ENCODE measurements around the gene RIOK2.

Gene RIOK2

DNA sequence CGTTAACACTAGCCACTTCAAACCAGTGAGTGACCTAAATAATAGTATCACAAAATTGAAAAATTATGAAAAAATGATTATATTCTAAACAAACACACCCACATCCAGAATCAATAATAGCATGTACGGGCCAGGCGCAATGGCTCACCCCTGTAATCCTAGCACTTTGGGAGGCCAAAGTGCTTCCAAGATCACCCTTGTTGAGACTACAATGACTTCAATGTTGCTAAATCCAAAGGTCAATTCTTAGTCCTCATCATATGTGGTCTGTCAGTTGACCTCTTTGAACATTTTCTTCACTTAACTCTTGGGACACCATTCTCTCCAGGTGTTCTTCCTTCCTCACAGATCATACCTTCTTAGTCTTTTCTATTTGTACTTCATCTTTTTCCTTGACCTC lies 11.3 kb downstream of the RIOK2 start:
- Histone ChIP-seq H3K27ac (ENCODE audit: extremely low read depth, low read depth, low read length) (no peak overlapping the region), H3K4me3 (ENCODE audit: low read depth, low read length) (no peak overlapping the region), H3K36me3 (ENCODE audit: control insufficient read depth in 2 of 2, insufficient read depth in 1 of 2, low read length in 2 of 2) (peaks cover 84 to 90% of the 10 kb centered on the region in 2 experiments), H3K9me3 (ENCODE audit: control insufficient read depth, insufficient read depth, low read depth, low read length) (no peaks in the 10 kb centered on the region), H3K4me1 (ENCODE audit: control insufficient read depth, insufficient read depth, low read length) (no peaks in the 10 kb centered on the region)
- POLR2A ChIA-PET: no interaction called here
- CTCF ChIA-PET: interaction anchor here (2.0 kb wide), 1 partner anchor 11 kb away, joined by 7 read pairs; no protein-coding TSS in a partner anchor
- TF ChIP-seq, protein P1, sequence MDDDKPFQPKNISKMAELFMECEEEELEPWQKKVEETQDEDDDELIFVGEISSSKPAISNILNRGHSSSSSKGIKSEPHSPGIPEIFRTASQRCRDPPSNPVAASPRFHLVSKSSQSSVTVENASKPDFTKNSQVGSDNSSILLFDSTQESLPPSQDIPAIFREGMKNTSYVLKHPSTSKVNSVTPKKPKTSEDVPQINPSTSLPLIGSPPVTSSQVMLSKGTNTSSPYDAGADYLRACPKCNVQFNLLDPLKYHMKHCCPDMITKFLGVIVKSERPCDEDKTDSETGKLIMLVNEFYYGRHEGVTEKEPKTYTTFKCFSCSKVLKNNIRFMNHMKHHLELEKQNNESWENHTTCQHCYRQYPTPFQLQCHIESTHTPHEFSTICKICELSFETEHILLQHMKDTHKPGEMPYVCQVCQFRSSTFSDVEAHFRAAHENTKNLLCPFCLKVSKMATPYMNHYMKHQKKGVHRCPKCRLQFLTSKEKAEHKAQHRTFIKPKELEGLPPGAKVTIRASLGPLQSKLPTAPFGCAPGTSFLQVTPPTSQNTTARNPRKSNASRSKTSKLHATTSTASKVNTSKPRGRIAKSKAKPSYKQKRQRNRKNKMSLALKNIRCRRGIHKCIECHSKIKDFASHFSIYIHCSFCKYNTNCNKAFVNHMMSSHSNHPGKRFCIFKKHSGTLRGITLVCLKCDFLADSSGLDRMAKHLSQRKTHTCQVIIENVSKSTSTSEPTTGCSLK (tag by site-specific recombination; IDR thresholded peaks at IDR 0.05): no peak
- TF ChIP-seq ZNF112 (tag by site-specific recombination; IDR thresholded peaks at IDR 0.05) (no peak), ZNF292 (tag by site-specific recombination; IDR thresholded peaks at IDR 0.05; ENCODE audit: borderline replicate concordance, low read depth) (no peak), SP2 (tag by site-specific recombination; IDR thresholded peaks at IDR 0.05) (no peak), ZNF670 (tag by site-specific recombination; IDR thresholded peaks at IDR 0.05; ENCODE audit: low read depth) (no peak), ZNF146 (tag by site-specific recombination; IDR thresholded peaks at IDR 0.05) (no peak), GLIS2 (tag by site-specific recombination; IDR thresholded peaks at IDR 0.05) (no peak)
- TF ChIP-seq, protein P2, sequence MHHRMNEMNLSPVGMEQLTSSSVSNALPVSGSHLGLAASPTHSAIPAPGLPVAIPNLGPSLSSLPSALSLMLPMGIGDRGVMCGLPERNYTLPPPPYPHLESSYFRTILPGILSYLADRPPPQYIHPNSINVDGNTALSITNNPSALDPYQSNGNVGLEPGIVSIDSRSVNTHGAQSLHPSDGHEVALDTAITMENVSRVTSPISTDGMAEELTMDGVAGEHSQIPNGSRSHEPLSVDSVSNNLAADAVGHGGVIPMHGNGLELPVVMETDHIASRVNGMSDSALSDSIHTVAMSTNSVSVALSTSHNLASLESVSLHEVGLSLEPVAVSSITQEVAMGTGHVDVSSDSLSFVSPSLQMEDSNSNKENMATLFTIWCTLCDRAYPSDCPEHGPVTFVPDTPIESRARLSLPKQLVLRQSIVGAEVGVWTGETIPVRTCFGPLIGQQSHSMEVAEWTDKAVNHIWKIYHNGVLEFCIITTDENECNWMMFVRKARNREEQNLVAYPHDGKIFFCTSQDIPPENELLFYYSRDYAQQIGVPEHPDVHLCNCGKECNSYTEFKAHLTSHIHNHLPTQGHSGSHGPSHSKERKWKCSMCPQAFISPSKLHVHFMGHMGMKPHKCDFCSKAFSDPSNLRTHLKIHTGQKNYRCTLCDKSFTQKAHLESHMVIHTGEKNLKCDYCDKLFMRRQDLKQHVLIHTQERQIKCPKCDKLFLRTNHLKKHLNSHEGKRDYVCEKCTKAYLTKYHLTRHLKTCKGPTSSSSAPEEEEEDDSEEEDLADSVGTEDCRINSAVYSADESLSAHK (tag by site-specific recombination; IDR thresholded peaks at IDR 0.05): no peak
- TF ChIP-seq, protein P3, sequence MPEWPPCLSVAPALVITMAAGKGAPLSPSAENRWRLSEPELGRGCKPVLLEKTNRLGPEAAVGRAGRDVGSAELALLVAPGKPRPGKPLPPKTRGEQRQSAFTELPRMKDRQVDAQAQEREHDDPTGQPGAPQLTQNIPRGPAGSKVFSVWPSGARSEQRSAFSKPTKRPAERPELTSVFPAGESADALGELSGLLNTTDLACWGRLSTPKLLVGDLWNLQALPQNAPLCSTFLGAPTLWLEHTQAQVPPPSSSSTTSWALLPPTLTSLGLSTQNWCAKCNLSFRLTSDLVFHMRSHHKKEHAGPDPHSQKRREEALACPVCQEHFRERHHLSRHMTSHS (tag by site-specific recombination; IDR thresholded peaks at IDR 0.05): no peak

DNA sequence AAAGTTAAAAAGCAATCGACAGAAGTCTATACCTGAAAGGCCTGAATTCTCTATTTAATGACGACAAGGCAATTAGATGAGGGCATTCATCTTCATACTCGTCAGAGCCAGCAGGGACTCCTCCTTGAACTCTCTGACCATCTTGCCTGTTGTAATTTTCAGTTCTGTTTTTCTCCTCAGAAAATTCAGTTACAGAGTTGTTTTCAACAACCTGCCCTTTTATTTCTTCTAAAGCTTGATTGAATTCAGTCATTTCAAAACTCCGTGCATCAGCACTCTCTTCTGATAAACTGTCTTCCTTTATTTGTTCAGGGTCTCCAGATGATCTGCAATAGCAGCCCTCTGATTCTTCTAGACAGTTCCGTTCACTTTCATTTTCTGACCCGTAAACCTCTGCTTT lies 15.6 kb downstream of the RIOK2 start:
- Histone ChIP-seq H3K36me3 (ENCODE audit: control insufficient read depth in 2 of 2, insufficient read depth in 1 of 2, low read length in 2 of 2) (peaks cover 72 to 79% of the 10 kb centered on the region in 2 experiments), H3K27ac (ENCODE audit: extremely low read depth, low read depth, low read length) (no peak overlapping the region)

More for the DNA sequence above, 15.6 kb downstream of the RIOK2 start:
- Histone ChIP-seq H3K4me1 (ENCODE audit: control insufficient read depth, insufficient read depth, low read length) (no peaks in the 10 kb centered on the region), H3K9me3 (ENCODE audit: control insufficient read depth, insufficient read depth, low read depth, low read length) (no peaks in the 10 kb centered on the region), H3K4me3 (ENCODE audit: low read depth, low read length) (no peak overlapping the region)
- ChIA-PET POLR2A (no interaction called here), CTCF (interaction anchor here (0.6 to 4.2 kb wide), 3 partner anchors 298 to 416 kb away, joined by 3 to 14 read pairs (median 9); no protein-coding TSS in a partner anchor)
- TF ChIP-seq ZBTB6 (tag by site-specific recombination; IDR thresholded peaks at IDR 0.05) (no peak), ZNF521 (tag by site-specific recombination; IDR thresholded peaks at IDR 0.05) (no peak), ZNF391 (tag by site-specific recombination; IDR thresholded peaks at IDR 0.05; ENCODE audit: borderline replicate concordance, low read depth) (no peak), KLF1 (tag by site-specific recombination; IDR thresholded peaks at IDR 0.05) (no peak), ZNF211 (tag by site-specific recombination; IDR thresholded peaks at IDR 0.05; ENCODE audit: low read depth) (no peak), ZNF791 (tag by site-specific recombination; IDR thresholded peaks at IDR 0.05) (no peak), SP3 (tag by site-specific recombination; IDR thresholded peaks at IDR 0.05) (no peak), ZNF350 (tag by site-specific recombination; IDR thresholded peaks at IDR 0.05) (no peak)
- TF ChIP-seq, protein P4, sequence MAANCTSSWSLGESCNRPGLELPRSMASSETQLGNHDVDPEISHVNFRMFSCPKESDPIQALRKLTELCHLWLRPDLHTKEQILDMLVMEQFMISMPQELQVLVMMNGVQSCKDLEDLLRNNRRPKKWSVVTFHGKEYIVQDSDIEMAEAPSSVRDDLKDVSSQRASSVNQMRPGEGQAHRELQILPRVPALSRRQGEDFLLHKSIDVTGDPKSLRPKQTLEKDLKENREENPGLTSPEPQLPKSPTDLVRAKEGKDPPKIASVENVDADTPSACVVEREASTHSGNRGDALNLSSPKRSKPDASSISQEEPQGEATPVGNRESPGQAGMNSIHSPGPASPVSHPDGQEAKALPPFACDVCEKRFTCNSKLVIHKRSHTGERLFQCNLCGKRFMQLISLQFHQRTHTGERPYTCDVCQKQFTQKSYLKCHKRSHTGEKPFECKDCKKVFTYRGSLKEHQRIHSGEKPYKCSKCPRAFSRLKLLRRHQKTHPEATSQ (tag by site-specific recombination; IDR thresholded peaks at IDR 0.05): no peak
- TF ChIP-seq, protein P5, sequence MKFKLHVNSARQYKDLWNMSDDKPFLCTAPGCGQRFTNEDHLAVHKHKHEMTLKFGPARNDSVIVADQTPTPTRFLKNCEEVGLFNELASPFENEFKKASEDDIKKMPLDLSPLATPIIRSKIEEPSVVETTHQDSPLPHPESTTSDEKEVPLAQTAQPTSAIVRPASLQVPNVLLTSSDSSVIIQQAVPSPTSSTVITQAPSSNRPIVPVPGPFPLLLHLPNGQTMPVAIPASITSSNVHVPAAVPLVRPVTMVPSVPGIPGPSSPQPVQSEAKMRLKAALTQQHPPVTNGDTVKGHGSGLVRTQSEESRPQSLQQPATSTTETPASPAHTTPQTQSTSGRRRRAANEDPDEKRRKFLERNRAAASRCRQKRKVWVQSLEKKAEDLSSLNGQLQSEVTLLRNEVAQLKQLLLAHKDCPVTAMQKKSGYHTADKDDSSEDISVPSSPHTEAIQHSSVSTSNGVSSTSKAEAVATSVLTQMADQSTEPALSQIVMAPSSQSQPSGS (tag by site-specific recombination; IDR thresholded peaks at IDR 0.05; ENCODE audit: low read depth): no peak
- TF ChIP-seq, protein P6, sequence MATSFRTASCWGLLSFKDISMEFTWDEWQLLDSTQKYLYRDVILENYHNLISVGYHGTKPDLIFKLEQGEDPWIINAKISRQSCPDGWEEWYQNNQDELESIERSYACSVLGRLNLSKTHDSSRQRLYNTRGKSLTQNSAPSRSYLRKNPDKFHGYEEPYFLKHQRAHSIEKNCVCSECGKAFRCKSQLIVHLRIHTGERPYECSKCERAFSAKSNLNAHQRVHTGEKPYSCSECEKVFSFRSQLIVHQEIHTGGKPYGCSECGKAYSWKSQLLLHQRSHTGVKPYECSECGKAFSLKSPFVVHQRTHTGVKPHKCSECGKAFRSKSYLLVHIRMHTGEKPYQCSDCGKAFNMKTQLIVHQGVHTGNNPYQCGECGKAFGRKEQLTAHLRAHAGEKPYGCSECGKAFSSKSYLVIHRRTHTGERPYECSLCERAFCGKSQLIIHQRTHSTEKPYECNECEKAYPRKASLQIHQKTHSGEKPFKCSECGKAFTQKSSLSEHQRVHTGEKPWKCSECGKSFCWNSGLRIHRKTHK (tag by site-specific recombination; IDR thresholded peaks at IDR 0.05): no peak
- TF ChIP-seq, protein P7, sequence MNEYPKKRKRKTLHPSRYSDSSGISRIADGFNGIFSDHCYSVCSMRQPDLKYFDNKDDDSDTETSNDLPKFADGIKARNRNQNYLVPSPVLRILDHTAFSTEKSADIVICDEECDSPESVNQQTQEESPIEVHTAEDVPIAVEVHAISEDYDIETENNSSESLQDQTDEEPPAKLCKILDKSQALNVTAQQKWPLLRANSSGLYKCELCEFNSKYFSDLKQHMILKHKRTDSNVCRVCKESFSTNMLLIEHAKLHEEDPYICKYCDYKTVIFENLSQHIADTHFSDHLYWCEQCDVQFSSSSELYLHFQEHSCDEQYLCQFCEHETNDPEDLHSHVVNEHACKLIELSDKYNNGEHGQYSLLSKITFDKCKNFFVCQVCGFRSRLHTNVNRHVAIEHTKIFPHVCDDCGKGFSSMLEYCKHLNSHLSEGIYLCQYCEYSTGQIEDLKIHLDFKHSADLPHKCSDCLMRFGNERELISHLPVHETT (tag by site-specific recombination; IDR thresholded peaks at IDR 0.05): no peak

Measured in HEK293 (cell line).